IPS-18a (cell line): ENCODE measurements around the gene CABLES1.
"Not testable (repeated sequence)": the region's sequence is repeated elsewhere in the genome, so short reads cannot be mapped to it uniquely, and the experiment has no call there.

Source experiments
- H3K27ac ChIP-seq: one replicate; pipeline ENCODE4 v1.5.1; 2013; ENCODE audit warnings: low read length
- H3K27me3 ChIP-seq: one replicate; pipeline ENCODE4 v1.6.1; 2013; ENCODE audit warnings: mild to moderate bottlenecking, low read length; ENCODE audit not compliant: control insufficient read depth, insufficient read depth
- H3K36me3 ChIP-seq: one replicate; pipeline ENCODE4 v1.6.1; 2013; ENCODE audit warnings: low read depth, low read length; ENCODE audit not compliant: control insufficient read depth
- H3K4me1 ChIP-seq: one replicate; pipeline ENCODE4 v1.6.1; 2013; ENCODE audit warnings: low read depth, low read length; ENCODE audit not compliant: control insufficient read depth
- H3K4me3 ChIP-seq: one replicate; pipeline ENCODE4 v1.5.1; 2013; ENCODE audit warnings: low read length
- H3K9ac ChIP-seq: one replicate; pipeline ENCODE4 v1.6.1; 2013; ENCODE audit warnings: mild to moderate bottlenecking, low read length, moderate library complexity
- H3K9me3 ChIP-seq: one replicate; pipeline ENCODE4 v1.6.1; 2013; ENCODE audit warnings: low read depth, low read length; ENCODE audit not compliant: control insufficient read depth

CABLES1 gene

GRCh38 chr18:23134780-23135549 lies at the start of gene CABLES1:
TSS of gene CABLES1 (plus strand) at chr18:23135485. CDS start at chr18:23135763, 278 bp downstream.
- peaks cover 21% of the 10 kb centered on the region for H3K27me3 ChIP-seq
- H3K9ac ChIP-seq = peak within 1 kb of the TSS; percentile 74
- no peaks in the 10 kb centered on the region for H3K9me3 ChIP-seq
- H3K4me1 ChIP-seq = peaks cover 36% of the 10 kb centered on the region
- peak within 1 kb of the TSS; percentile 76 for H3K4me3 ChIP-seq
- H3K36me3 ChIP-seq = peaks cover 8% of the 10 kb centered on the region
- no peak within 1 kb of the TSS for H3K27ac ChIP-seq

GRCh38 chr18:23087352-23087751 lies 47.9 kb upstream of the CABLES1 start:
- H3K9ac ChIP-seq = no peak overlapping the region
- no peaks in the 10 kb centered on the region for H3K36me3 ChIP-seq
- no peak overlapping the region for H3K4me3 ChIP-seq
- H3K27ac ChIP-seq = no peak overlapping the region
- H3K4me1 ChIP-seq = peaks cover 6% of the 10 kb centered on the region
- no peaks in the 10 kb centered on the region for H3K27me3 ChIP-seq
- no peaks in the 10 kb centered on the region for H3K9me3 ChIP-seq

- Histone ChIP-seq H3K4me1 (peaks cover 6% of the 10 kb centered on the region), H3K9me3 (no peaks in the 10 kb centered on the region), H3K27ac (no peak overlapping the region), H3K4me3 (no peak overlapping the region), H3K36me3 (no peaks in the 10 kb centered on the region), H3K27me3 (no peaks in the 10 kb centered on the region), H3K9ac (no peak overlapping the region)
Observed at GRCh38 chr18:23088310-23088709, 47.0 kb upstream of the CABLES1 start.

- peaks cover 15% of the 10 kb centered on the region for H3K4me1 ChIP-seq
- not testable (repeated sequence) for H3K9me3 ChIP-seq, H3K9ac ChIP-seq, H3K36me3 ChIP-seq, H3K27me3 ChIP-seq, H3K27ac ChIP-seq, H3K4me3 ChIP-seq
Observed at GRCh38 chr18:23091017-23091993, 44.0 kb upstream of the CABLES1 start.

GRCh38 chr18:23092121-23092520 lies 43.2 kb upstream of the CABLES1 start:
- Histone ChIP-seq H3K9ac (no peak overlapping the region), H3K9me3 (no peaks in the 10 kb centered on the region), H3K4me3 (no peak overlapping the region), H3K36me3 (no peaks in the 10 kb centered on the region), H3K27me3 (peaks cover 5% of the 10 kb centered on the region), H3K4me1 (peaks cover 15% of the 10 kb centered on the region), H3K27ac (no peak overlapping the region)

- not testable (repeated sequence) for H3K4me3 ChIP-seq, H3K27ac ChIP-seq, H3K36me3 ChIP-seq, H3K27me3 ChIP-seq, H3K9me3 ChIP-seq, H3K9ac ChIP-seq
- peaks cover 15% of the 10 kb centered on the region for H3K4me1 ChIP-seq
Observed at GRCh38 chr18:23093130-23093529, 42.2 kb upstream of the CABLES1 start.

- H3K36me3 ChIP-seq = no peaks in the 10 kb centered on the region
- H3K9me3 ChIP-seq = no peaks in the 10 kb centered on the region
- H3K27ac ChIP-seq = no peak overlapping the region
- H3K4me3 ChIP-seq = no peak overlapping the region
- peaks cover 15% of the 10 kb centered on the region for H3K4me1 ChIP-seq
- no peak overlapping the region for H3K9ac ChIP-seq
- peaks cover 5% of the 10 kb centered on the region for H3K27me3 ChIP-seq
Observed at GRCh38 chr18:23093772-23094171, 41.5 kb upstream of the CABLES1 start.

- Histone ChIP-seq H3K36me3 (no peaks in the 10 kb centered on the region), H3K4me3 (peak overlapping the region; percentile 31), H3K4me1 (peaks cover 15% of the 10 kb centered on the region), H3K27ac (no peak overlapping the region), H3K9me3 (no peaks in the 10 kb centered on the region), H3K27me3 (peaks cover 5% of the 10 kb centered on the region), H3K9ac (no peak overlapping the region)
Observed at GRCh38 chr18:23094411-23095190, 40.7 kb upstream of the CABLES1 start.

- H3K9ac ChIP-seq = no peak overlapping the region
- H3K4me1 ChIP-seq = peaks cover 15% of the 10 kb centered on the region
- H3K27ac ChIP-seq = no peak overlapping the region
Observed at GRCh38 chr18:23095463-23095862, 39.8 kb upstream of the CABLES1 start.

GRCh38 chr18:23097016-23097415 lies 38.3 kb upstream of the CABLES1 start:
- H3K36me3 ChIP-seq = not testable (repeated sequence)

More at GRCh38 chr18:23095463-23095862, 39.8 kb upstream of the CABLES1 start:
- H3K4me3 ChIP-seq = no peak overlapping the region
- H3K27me3 ChIP-seq = peaks cover 5% of the 10 kb centered on the region
- no peaks in the 10 kb centered on the region for H3K9me3 ChIP-seq
- no peaks in the 10 kb centered on the region for H3K36me3 ChIP-seq

GRCh38 chr18:23099621-23100020 lies 35.7 kb upstream of the CABLES1 start:
- H3K4me1 ChIP-seq = peaks cover 6% of the 10 kb centered on the region
- no peaks in the 10 kb centered on the region for H3K9me3 ChIP-seq
- H3K9ac ChIP-seq = no peak overlapping the region
- no peak overlapping the region for H3K27ac ChIP-seq
- no peak overlapping the region for H3K4me3 ChIP-seq
- no peaks in the 10 kb centered on the region for H3K36me3 ChIP-seq
- peaks cover 4% of the 10 kb centered on the region for H3K27me3 ChIP-seq

More at GRCh38 chr18:23097016-23097415, 38.3 kb upstream of the CABLES1 start:
- H3K27me3 ChIP-seq, H3K9ac ChIP-seq, H3K9me3 ChIP-seq, H3K27ac ChIP-seq, H3K4me3 ChIP-seq: not testable (repeated sequence)
- peaks cover 15% of the 10 kb centered on the region for H3K4me1 ChIP-seq
